GM21447 (cell line): ENCODE data around the gene BICD2.
"Not testable (repeated sequence)": the region's sequence is repeated elsewhere in the genome, so short reads cannot be mapped to it uniquely, and the experiment has no call there.

Experiments used
- ATAC-seq: cut with Tn5 transposase; IDR thresholded peaks from one replicate; pipeline ENCODE4 v1.9.1; 2021; ENCODE audit not compliant: unreplicated experiment

Gene BICD2

DNA sequence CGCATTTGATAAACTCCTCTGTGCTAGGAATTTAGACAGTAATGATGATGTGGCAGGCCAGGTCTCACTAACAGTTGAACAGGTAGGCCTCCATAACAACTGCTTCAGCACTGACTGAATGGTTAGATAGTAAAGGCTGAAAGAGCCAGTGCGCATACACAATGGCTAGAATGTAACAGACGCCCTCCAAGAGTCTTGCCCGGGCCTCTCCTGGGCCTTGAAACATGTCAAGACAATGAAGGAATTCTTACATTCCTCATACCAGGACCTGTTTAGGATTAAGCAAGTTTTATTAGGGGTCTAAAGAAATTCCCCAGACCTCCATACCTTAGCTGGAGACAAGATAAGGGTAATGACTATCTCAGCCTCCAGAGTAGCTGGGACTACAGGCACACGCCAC, 6.7 kb upstream of the BICD2 start:
- ATAC-seq: no peak

DNA sequence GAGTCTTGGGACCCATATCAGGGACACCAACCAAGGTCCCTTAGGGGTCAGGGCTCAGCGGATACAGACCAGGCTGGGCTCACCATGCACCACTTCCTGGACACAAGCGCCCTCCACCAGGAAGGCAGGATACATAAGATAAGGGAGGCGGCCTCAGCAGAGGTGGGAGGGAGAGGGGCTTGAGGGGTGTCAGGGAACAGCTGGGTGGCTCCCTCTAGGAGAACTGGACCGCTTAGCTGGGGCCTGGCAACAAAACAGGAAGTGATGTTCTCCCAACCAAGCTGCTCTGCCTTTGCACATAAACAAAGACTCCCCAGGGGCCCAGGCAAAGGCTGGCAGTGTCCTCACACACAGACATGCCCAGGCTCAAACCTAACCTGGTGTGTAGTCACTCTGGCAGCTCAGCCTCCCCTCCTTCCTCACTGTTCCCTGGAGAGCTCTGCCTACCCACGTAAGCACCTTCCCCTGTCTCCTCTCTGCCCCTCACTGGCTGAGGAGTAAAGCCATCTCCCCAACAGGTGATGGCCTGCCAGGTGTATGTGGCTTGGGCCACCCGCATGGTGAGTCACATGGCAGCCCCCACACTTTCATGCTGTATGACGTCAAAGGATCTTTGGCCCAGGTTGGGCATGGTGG, 5.8 kb upstream of the BICD2 start:
- ATAC-seq: no peak

DNA sequence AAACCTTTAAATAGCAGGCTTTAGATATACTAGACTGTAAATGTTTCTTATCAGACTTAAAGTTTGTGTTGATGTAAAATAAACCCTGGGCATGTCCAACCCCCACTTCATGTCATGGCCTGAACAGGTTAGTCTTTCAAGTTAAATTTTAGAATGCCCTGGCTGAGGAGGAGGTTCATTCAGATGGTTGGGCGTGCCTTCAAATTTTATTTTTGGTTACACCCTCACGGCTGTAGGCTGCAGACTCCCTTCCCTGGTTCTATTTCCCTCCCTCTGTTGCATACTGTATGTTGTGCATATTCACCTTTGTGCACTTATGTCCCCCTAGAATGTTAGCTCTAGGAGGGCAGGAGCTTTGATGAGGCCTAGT, 5.3 kb upstream of the BICD2 start:
- no peak for ATAC-seq

DNA sequence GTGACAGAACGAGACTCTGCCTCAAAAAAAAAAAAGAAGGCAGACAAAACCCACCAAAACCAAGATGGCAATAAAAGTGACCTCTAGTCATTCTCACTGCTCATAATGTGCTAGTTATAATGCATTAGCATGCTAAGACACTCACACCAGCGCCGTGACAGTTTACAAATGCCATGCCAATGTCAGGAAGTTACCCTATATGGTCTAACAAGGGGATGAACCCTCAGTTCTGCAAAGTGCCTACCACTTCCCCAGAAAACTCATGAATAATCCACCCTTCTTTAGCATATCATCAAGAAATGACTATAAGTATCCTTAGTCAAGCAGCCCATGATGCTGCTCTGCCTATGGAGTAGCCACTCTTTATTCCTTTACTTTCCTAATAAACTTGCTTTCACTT, 4.7 kb upstream of the BICD2 start:
- no peak for ATAC-seq

DNA sequence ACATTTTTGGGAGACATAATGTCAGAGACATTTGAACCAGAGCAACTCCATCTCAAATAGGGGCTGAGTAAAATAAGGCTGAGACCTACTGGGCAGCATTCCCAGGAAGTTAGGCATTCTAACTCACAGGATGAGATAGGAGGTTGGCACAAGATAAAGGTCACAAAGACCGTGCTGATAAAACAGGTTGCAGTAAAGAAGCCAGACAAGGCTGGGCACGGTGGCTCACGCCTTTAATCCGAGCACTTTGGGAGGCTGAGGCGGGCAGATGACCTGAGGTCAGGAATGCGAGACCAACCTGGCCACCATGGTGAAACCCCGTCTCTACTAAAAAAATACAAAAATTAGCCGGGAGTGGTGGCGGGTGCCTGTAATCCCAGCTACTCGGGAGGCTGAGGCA, 4.2 kb upstream of the BICD2 start:
- not testable (repeated sequence) for ATAC-seq

DNA sequence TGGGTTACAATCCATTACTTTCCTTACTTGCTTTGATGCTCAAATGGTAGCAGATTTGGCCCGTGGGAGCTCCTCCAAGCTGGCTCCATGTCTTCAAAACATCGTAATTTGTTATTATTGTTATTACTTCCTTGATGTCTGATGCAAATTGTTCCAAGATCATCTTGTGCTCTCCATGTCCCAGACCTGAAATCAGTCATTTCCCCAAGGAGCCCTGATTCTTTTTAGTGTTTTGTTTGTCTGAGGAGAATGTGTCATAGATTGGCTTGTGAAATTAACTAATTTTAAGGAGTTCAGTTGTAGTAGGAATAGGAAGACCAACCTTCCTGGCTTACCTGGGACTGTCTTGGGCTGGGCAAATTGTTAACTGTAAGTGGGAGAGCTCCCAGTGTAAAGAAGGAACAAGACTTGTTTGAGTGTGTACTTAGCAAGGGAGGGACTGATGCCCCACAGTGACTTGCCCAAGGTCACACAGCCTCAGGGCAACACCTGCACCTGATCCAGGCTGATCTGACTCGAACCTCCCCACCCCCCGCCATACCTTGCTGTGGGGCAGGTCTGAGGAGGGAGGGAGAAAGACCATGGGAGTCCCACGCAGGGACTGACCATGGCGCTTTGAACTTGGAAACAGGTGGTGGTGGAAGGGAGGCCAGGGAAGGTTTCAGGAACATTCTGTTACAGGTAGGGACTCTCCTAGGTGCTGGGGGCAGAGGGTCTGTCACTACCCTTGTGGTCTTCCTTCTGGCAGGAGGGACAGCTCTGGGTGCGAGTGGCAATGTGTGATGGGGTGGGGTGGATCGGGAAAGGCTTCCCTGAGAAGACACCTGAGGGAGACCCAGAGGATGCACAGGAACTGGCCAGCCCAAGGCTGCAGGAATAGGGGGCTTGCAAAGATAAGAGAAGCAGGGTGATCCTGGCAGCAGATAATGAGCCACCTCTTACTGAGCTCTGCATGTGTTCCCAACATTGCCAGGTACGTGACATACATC, 2.7 kb upstream of the BICD2 start:
- no peak for ATAC-seq

DNA sequence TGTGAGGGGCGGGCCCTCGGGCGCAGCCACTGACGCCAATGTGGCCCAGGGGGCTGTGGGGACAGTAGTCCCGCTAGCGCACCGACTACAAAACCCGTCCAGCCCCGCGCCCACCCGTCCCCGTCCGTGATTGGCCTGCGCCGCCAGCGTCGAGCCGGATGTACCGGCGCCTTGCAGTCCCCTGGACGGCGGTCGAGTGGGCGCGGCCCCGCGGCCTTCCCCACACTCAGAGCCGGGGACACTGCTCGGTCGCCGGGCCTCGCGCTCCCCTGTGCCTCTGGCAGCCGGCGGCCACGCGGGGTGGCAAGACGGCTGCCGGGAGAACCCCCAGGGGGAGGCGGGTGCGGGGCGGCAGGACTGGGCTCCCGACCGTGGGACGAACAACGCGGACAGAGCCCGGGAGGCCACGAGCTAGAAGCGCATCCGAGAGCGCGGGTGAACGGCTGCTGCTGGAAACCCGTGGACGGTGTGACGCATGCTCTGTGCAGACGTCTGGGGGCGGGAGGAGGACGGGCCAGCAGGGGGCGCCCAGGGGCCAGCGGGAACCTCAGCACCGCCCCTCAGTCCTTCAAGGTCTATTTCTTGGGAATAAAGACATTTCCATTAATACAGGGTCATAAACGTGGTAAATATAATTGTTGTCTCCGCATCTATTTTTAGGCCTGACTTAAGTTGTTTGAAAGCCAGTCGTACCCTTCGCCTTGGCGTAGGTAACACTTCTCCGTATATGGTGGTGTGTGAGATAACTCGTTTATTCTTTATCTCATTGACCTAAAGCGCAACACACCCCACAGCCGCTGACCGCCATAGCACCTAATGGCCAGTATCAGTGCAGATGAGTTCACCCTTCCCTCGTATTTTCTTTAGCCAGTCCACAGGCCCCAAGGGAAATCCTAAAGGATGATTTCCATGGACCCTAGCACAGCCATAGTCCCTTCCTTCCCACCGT, 629 bp upstream of the BICD2 start:
- peak; percentile 86 for ATAC-seq

DNA sequence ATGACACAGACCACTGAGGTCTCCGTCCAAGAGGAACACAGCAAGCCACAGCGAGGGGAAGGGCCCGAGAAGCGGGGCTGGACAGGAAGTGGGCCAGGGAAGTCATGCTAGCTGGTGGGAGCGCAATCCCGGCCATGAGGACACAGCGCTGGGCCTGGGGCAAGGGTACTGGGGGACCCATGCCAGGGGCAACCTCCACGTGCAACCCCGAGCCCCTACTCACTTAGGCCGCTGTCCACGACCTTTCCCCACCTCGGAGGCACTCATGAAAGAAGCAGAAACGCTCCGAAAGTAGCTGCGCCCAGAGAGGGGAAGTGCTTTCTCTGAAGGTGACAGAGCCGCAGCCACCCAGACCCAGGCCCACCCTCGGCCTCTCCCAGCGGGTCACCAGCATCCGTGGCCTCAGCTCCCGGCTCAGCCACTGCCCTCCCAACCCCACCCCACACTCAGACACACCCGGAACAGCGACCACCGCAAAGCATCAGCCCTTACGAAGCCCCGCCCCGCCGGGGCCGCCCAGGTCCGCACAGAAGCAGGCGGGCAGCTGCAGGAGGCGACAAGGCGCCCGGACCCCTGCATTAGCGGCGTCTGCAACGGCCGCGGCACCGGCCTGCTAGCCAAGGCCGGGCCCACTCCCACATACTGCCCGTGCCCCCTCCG, 782 bp downstream of the BICD2 start:
- no peak for ATAC-seq

DNA sequence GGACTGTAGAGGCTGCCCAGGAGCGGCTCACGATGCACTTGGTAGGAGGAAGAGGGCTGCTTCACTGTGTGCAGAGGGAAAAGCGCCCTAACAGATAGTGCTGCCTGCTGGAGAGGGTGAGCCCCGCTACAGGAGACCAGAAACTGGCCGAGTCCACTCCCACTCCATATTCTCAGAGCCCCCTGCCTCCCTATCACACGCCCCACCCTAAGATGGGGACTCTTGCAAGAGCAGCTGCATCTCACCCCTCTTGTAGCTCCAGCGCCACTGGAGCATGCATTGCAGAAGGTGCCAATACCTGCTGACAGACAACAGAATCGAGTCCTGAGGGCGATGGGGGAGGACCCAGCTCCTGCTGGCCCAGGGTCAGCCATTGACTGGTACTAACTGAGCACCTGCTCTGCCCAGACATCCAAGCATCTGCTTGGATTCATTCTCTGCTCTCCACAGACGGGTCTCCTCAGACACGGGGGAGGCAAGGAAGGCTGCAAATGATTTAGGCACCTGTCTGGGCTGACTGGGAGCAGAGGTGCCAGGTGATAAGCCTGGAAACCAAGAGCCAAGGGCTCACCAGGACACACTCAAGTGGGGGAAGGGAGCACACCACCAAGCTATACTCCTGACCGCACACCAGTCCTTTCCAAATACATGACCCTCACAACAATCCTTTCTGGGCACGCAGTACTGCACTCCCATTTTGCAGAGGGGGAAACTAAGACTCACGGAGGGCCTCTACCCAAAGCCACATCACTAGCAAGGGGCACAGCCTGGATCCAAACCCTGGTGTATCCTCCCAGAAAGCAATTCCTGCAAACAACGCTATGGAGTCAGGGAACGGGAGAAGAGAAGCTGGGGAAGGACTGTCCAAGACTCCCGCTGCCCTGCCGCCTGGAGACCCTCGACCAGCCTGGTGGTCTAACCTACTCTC, 1.6 kb downstream of the BICD2 start:
- ATAC-seq: no peak

DNA sequence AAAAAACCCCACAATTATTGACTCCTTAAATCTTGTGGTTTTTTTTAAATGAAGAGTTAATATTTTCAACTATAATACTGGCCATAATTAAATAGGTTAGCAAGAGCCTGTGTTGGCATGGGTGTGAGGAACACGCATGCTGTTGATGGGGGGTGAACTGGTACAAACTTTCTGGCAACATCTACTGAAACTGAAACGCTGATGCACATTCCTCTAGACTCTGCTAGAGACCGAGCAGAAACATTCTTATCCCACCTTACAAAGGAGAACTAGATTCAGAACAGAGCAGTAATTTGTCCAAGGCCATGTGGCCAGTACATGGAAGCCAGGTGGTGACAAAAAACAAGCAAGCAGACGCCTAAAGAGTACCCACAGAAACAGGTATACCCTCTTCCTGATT, 2.4 kb downstream of the BICD2 start:
- no peak for ATAC-seq

DNA sequence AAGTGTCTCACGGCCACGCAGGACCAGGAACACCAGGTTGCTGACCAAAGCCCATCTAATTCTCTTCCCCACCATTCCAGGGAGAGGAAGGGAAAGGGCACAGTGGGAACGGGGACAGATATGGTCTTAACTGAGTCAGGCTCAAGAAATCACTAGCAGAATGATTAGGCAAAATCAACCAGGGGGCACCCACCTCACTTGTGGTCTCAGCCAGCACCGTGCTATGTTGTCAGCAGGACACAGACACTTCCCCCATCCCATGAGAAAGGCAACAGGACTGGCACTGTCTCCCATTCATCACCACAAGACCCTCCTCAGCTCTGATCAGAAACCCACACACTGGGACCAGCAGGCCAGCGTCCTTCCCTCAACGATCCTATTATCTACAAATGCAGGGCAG, 2.9 kb downstream of the BICD2 start:
- ATAC-seq: no peak

DNA sequence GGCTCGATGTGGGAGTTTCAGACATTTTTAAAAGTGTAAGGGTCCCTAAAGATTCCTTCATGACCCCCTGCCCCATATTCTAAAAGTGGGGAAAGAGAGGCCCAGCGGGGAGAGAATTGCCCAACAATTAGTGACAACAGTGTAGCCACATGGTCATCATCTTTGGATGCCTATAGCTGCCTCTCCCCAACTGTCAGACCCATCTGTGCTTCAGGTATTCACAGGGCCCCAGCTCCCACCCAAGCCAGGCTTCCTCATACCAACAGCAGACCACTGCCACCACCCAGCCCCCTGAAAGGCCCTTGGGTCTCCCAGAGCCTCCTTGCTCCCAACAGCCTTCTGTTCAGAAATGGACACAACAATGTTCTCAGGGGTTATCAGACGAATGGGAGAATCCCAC, 4.1 kb downstream of the BICD2 start:
- no peak for ATAC-seq

DNA sequence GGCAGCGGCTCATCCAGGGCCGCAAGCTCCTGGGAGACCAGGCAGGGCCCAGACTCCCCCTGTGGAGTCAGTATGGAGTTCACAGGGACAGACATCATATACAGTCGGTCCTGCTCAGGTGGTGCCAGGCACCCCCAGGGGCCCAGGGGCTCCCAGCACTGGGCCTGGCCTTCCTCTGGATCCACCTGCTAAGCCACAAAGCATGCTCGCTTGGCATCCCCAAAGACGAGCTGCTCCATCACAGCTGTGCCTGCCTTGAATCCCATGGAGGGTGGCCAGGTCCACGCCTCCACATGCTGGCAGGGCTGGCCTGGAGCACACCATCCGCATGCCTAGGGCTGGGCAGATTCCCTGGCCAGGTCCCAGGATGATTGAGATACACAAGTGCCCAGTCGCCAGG, 4.6 kb downstream of the BICD2 start:
- no peak for ATAC-seq

DNA sequence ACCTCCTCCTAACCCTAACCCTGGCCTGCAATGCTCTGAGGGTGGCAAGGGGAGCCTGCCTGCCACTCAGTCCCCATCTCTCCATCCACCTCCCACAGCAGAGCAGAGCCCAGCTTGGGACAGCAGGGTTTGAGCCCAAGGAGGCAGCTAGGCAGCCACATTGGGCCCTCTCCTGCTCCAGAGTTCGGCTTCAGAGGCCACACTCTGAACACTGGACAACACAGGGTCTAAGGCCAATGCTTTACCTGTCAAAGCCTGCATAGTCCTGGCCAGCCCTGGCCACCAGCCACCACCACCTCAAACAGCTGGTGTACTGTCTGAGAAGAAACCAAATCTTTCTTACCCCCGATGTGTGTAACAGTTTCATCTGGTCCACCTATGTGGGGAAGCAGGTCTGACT, 5.2 kb downstream of the BICD2 start:
- ATAC-seq: no peak

DNA sequence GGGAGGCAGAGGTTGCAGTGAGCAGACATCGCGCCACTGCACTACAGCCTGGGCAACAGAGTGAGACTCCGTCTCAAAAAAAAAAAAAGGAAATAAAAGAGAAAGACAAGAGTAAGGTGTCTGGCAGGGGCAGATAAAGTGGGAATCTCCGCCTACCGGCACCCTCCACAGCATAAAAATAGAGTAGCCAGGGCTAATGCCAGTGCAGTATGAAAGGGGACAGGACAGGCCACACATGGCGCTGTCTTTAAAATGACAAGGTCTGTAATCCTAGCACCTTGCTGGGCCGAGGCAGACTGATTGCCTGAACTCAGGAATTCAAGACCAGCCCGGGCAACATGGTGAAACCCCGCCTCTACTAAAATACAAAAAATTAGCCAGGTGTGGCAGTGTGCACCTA, 7.8 kb downstream of the BICD2 start:
- no peak for ATAC-seq

DNA sequence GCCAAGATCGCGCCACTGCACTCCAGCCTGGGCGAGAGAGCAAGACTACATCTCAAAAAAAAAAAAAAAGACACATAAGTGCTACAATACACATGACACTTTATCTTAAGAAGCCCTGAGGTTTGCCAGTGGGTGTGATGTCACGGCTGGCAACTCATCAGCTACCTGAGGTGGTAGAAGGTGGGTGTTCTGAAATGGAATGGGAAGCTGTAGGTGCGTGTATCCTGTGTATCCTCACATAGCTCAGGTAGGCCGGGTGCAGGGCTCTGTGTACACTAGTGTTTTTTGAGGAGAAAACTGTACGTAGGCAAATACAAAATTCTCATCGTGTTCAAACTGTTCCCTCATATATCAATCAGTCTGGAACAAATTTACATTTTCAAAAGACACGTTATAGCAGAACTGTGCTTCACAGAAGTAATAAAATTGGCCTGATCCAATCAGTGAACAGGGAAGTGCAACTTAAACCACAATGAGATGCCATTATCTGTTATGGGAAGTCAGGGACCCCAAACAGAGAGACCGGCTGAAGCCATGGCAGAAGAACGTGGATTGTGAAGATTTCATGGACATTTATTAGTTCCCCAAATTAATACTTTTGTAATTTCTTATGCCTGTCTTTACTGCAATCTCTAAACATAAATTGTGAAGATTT, 10.4 kb downstream of the BICD2 start:
- no peak for ATAC-seq

DNA sequence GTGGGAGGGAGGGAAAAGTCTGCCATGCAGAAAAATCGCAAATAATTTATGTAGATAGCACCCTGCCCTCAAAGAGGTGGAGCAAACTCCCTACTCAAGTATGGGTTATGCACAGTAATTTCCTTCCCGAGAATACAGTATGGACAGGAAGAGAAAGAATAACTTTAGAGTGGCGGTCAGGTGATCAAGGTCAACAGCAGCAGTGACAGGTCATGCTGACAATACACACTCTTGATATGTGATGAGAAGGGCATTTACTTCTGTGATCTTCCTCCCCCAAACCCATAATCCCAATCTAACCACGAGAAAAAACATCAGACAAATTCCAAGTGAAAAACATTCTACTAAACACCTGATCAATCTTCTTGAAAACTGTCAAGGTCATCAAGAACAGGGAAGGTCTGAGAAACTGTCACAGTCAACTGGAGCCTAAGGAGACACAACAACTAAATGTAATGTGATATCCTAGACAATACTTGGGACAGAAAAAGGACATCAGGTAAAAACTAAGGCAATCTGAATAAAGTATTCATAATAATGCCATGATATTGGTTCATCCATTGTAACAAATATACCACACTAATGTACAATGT, 11.7 kb downstream of the BICD2 start:
- ATAC-seq: no peak

DNA sequence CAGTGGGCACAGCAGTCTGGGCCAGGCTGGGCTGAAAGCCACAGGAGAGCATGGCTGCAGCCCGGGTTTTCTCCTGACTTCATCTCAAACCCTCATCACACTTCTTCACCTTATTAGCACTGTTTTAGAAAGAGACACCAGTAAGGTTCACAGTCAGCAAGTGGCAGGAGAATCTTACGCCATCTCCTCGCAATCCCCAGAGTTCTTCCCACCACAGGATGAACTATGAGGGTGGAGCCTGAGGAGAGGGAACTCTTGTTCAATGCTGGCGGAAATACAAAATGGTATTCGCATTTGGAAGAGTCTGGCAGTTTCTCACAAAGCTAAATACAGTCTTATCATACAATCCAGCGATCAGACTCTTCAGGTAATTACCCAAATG, 14.7 kb downstream of the BICD2 start:
- no peak for ATAC-seq
